SK-N-SH (cell line): Measurements from ENCODE around the gene THOC7. TPM values are rescaled to one million over a fixed set of nuclear protein-coding genes. Genes with fewer than 3 reads are reported as not detected.

Experiments used
- CTCF ChIA-PET: fragments of 300-600, 350-600 bp; formaldehyde crosslinking; extraction: SDS; loops from one replicate; lab custom pipeline; 2021; lab: Yijun Ruan, JAX
- POLR2A ChIA-PET: fragments of 350-600 bp; sonication (Branson Sonifier 250); formaldehyde crosslinking; extraction: SDS; loops from one replicate; lab custom pipeline; 2020; ENCODE audit warnings: antibody characterized with exemption, inconsistent platforms; lab: Yijun Ruan, JAX
- DNase-seq: peaks from one replicate; pipeline ENCODE4 v3.0.0; 2012
- H2AFZ ChIP-seq: fragments of 200-600 bp; sonication (generic); 2 replicates; pipeline ENCODE4 v1.8.1; 2016; ENCODE audit warnings: antibody characterized with exemption, mild to moderate bottlenecking, low read depth
- H3F3A ChIP-seq: fragments of 200-600 bp; sonication (generic); replicated peaks from 2 replicates; pipeline ENCODE3; 2016; ENCODE audit warnings: antibody characterized with exemption, mild to moderate bottlenecking; ENCODE audit not compliant: insufficient read depth
- H3K27ac ChIP-seq, 2 experiments: fragments of 200-500 bp in 1 of 2; fragments of 200-600 bp in 1 of 2; sonication (Bioruptor generic) in 1 of 2; sonication (generic), shearing (Covaris generic) in 1 of 2; 2 replicates each; pipeline versions ENCODE4 v1.5.1 to v1.6.1; 2014 to 2016; ENCODE audit warnings: low read depth in 2 of 2, inconsistent platforms in 1 of 2, low read length in 1 of 2, mild to moderate bottlenecking in 1 of 2, mixed read lengths in 1 of 2
- H3K27me3 ChIP-seq: fragments of 200-600 bp; sonication (generic), shearing (Covaris generic); 2 replicates; pipeline ENCODE4 v1.6.1; 2016; ENCODE audit warnings: mixed run types; ENCODE audit not compliant: insufficient read depth
- H3K36me3 ChIP-seq, 2 experiments: fragments of 200-500 bp in 1 of 2; fragments of 200-600 bp in 1 of 2; sonication (Bioruptor generic) in 1 of 2; sonication (generic) in 1 of 2; replicated peaks in 1 of 2; 2 replicates each; pipeline versions ENCODE3 to v1.5.1; 2014 to 2016; ENCODE audit warnings: low read length in 1 of 2, mild to moderate bottlenecking in 1 of 2; ENCODE audit not compliant: insufficient read depth in 2 of 2, control insufficient read depth in 1 of 2
- H3K4me1 ChIP-seq, 2 experiments: fragments of 200-500 bp in 1 of 2; fragments of 200-600 bp in 1 of 2; sonication (Bioruptor generic) in 1 of 2; sonication (generic), shearing (Covaris generic) in 1 of 2; 2 replicates each; pipeline versions ENCODE4 v1.5.1 to v1.6.1; 2014 to 2016; ENCODE audit warnings: low read depth in 1 of 2, low read length in 1 of 2, mixed run types in 1 of 2; ENCODE audit not compliant: insufficient read depth in 2 of 2, control insufficient read depth in 1 of 2
- H3K4me2 ChIP-seq: fragments of 200-600 bp; sonication (generic), shearing (Covaris generic); 2 replicates; pipeline ENCODE4 v1.6.1; 2017; ENCODE audit warnings: mixed run types
- H3K4me3 ChIP-seq, 2 experiments: fragments of 200-500 bp in 1 of 2; fragments of 200-600 bp in 1 of 2; sonication (Bioruptor generic) in 1 of 2; sonication (generic), shearing (Covaris generic) in 1 of 2; 2 replicates each; pipeline versions ENCODE4 v1.5.1 to v1.8.1; 2014 to 2016; ENCODE audit warnings: low read depth in 2 of 2, inconsistent platforms in 1 of 2, low read length in 1 of 2, mild to moderate bottlenecking in 1 of 2, mixed read lengths in 1 of 2, moderate library complexity in 1 of 2
- H3K79me2 ChIP-seq: fragments of 200-600 bp; sonication (generic); 2 replicates; pipeline ENCODE4 v1.8.1; 2017; ENCODE audit warnings: mild to moderate bottlenecking; ENCODE audit not compliant: insufficient read depth
- H3K9ac ChIP-seq: fragments of 200-600 bp; sonication (generic); 2 replicates; pipeline ENCODE4 v1.6.1; 2017; ENCODE audit warnings: mixed run types
- H3K9me2 ChIP-seq: fragments of 200-600 bp; sonication (generic); 2 replicates; pipeline ENCODE4 v1.6.1; 2017; ENCODE audit warnings: mixed run types
- H3K9me3 ChIP-seq: fragments of 200-600 bp; sonication (generic); 2 replicates; pipeline ENCODE4 v1.6.1; 2017; ENCODE audit warnings: mixed run types, mild to moderate bottlenecking, moderate library complexity
- H4K20me1 ChIP-seq: fragments of 200-600 bp; sonication (generic); 2 replicates; pipeline ENCODE4 v1.6.1; 2017; ENCODE audit warnings: mild to moderate bottlenecking, mixed run types; ENCODE audit not compliant: insufficient read depth
- ELF1 ChIP-seq: IDR thresholded peaks from 2 replicates; pipeline ENCODE4 v1.4.0; 2012
- FOSL2 ChIP-seq: IDR thresholded peaks from 2 replicates; pipeline ENCODE4 v1.4.0; 2012; ENCODE audit warnings: low read depth, mild to moderate bottlenecking, moderate library complexity, borderline replicate concordance
- FOXM1 ChIP-seq: IDR thresholded peaks from 2 replicates; pipeline ENCODE4 v1.4.0; 2012; ENCODE audit warnings: low read depth, mild to moderate bottlenecking
- JUND ChIP-seq: IDR thresholded peaks from 2 replicates; pipeline ENCODE4 v1.4.0; 2012
- MEF2A ChIP-seq: IDR thresholded peaks from 2 replicates; pipeline ENCODE4 v1.4.0; 2012; ENCODE audit warnings: low read depth, borderline replicate concordance
- NRF1 ChIP-seq: IDR thresholded peaks from 2 replicates; pipeline ENCODE4 v1.6.1; 2012; ENCODE audit warnings: low read depth, mild to moderate bottlenecking, low read length
- POLR2AphosphoS5 ChIP-seq: IDR thresholded peaks from 2 replicates; pipeline ENCODE4 v1.6.1; 2012; ENCODE audit warnings: low read depth, low read length
- RAD21 ChIP-seq: IDR thresholded peaks from 2 replicates; pipeline ENCODE4 v1.6.1; 2012; ENCODE audit warnings: mild to moderate bottlenecking, low read length
- SIN3A ChIP-seq: IDR thresholded peaks from 2 replicates; pipeline ENCODE4 v1.6.1; 2012; ENCODE audit warnings: low read depth, mild to moderate bottlenecking, low read length, moderate library complexity, borderline replicate concordance
- TEAD4 ChIP-seq: IDR thresholded peaks from 2 replicates; pipeline ENCODE4 v1.4.0; 2012; ENCODE audit warnings: mild to moderate bottlenecking, borderline replicate concordance; ENCODE audit not compliant: insufficient read depth
- WGBS: methylation state at CpG from one replicate; pipeline ENCODE4 v1.1.6; 2017; ENCODE audit warnings: low lambda C conversion rate; 5-methylcytosine and 5-hydroxymethylcytosine counted together
- polyA plus RNA-seq, 3 experiments: library from polyadenylated mRNA; depleted of rRNA; stranded (reverse); fragments of >200 nt; gene quantifications; 2 replicates each; pipeline ENCODE4 v1.2.3, GENCODE V29; 2012
- TF ChIP-seq, protein P1 (sequence below): IDR thresholded peaks from 2 replicates; pipeline ENCODE4 v1.6.1; 2012; ENCODE audit warnings: mild to moderate bottlenecking, low read depth, low read length, moderate library complexity
- TF ChIP-seq, protein P2 (sequence below): fragments of 150-350 bp; IDR thresholded peaks from 2 replicates; pipeline ENCODE4 v1.6.1; 2016; ENCODE audit warnings: mild to moderate bottlenecking, low read depth, low read length
- TF ChIP-seq, protein P3 (sequence below): IDR thresholded peaks from 2 replicates; pipeline ENCODE4 v1.4.0; 2012; ENCODE audit warnings: low read depth
- TF ChIP-seq, protein P4 (sequence below): fragments of 150-350 bp; IDR thresholded peaks from 2 replicates; pipeline ENCODE4 v1.6.1; 2017; ENCODE audit warnings: antibody characterized with exemption, low read length, low read depth, borderline replicate concordance

THOC7 gene
- polyA plus RNA-seq, 1 of the 3 experiments (the other 2 are of a cell fraction): 35.6 TPM

DNA sequence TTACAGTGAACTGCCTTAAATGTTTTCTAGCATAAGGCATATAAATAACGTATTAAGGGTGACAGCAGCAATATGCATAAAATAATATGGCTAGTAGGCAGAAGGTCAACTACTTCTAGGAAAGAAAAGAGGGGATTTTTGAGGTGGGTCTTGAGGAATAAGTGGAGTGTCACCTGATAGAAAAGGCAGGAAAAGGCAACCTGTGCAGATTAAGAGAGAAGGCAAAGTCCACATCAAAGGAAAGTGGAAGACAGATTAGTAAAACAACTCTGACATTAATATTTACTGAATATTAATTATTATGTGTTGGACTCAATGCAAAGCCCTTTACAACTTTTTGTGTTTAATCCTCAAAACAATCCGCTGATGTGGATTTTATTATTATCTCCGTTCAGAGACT lies 2.8 kb downstream of the THOC7 start:
- Histone ChIP-seq H3K4me1 (peaks cover 6% of the 10 kb centered on the region in 2 experiments; a peak in 2 of 4 replicates), H3K27ac (no peak overlapping the region), H3K4me2 (no peak overlapping the region), H4K20me1 (no peaks in the 10 kb centered on the region), H3K27me3 (no peaks in the 10 kb centered on the region), H3K36me3 (no peaks in the 10 kb centered on the region), H3K9me3 (no peaks in the 10 kb centered on the region), H2AFZ (no peak overlapping the region), H3F3A (no peaks in the 10 kb centered on the region), H3K79me2 (peaks cover 86% of the 10 kb centered on the region), H3K9me2 (no peaks in the 10 kb centered on the region), H3K4me3 (no peak overlapping the region), H3K9ac (no peak overlapping the region)
- TF ChIP-seq, protein P1, sequence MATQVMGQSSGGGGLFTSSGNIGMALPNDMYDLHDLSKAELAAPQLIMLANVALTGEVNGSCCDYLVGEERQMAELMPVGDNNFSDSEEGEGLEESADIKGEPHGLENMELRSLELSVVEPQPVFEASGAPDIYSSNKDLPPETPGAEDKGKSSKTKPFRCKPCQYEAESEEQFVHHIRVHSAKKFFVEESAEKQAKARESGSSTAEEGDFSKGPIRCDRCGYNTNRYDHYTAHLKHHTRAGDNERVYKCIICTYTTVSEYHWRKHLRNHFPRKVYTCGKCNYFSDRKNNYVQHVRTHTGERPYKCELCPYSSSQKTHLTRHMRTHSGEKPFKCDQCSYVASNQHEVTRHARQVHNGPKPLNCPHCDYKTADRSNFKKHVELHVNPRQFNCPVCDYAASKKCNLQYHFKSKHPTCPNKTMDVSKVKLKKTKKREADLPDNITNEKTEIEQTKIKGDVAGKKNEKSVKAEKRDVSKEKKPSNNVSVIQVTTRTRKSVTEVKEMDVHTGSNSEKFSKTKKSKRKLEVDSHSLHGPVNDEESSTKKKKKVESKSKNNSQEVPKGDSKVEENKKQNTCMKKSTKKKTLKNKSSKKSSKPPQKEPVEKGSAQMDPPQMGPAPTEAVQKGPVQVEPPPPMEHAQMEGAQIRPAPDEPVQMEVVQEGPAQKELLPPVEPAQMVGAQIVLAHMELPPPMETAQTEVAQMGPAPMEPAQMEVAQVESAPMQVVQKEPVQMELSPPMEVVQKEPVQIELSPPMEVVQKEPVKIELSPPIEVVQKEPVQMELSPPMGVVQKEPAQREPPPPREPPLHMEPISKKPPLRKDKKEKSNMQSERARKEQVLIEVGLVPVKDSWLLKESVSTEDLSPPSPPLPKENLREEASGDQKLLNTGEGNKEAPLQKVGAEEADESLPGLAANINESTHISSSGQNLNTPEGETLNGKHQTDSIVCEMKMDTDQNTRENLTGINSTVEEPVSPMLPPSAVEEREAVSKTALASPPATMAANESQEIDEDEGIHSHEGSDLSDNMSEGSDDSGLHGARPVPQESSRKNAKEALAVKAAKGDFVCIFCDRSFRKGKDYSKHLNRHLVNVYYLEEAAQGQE: no peak
- TF ChIP-seq, protein P2, sequence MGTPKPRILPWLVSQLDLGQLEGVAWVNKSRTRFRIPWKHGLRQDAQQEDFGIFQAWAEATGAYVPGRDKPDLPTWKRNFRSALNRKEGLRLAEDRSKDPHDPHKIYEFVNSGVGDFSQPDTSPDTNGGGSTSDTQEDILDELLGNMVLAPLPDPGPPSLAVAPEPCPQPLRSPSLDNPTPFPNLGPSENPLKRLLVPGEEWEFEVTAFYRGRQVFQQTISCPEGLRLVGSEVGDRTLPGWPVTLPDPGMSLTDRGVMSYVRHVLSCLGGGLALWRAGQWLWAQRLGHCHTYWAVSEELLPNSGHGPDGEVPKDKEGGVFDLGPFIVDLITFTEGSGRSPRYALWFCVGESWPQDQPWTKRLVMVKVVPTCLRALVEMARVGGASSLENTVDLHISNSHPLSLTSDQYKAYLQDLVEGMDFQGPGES: no peak
- TF ChIP-seq, protein P3, sequence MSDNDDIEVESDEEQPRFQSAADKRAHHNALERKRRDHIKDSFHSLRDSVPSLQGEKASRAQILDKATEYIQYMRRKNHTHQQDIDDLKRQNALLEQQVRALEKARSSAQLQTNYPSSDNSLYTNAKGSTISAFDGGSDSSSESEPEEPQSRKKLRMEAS: no peak
- TF ChIP-seq ELF1 (no peak), FOSL2 (no peak), POLR2AphosphoS5 (no peak), NRF1 (no peak), SIN3A (no peak), MEF2A (no peak), TEAD4 (no peak), JUND (no peak), FOXM1 (no peak), RAD21 (no peak)
- TF ChIP-seq, protein P4, sequence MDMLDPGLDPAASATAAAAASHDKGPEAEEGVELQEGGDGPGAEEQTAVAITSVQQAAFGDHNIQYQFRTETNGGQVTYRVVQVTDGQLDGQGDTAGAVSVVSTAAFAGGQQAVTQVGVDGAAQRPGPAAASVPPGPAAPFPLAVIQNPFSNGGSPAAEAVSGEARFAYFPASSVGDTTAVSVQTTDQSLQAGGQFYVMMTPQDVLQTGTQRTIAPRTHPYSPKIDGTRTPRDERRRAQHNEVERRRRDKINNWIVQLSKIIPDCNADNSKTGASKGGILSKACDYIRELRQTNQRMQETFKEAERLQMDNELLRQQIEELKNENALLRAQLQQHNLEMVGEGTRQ: no peak
- ChIA-PET POLR2A (no interaction called here), CTCF (no interaction called here)
- DNase-seq: no peak
- WGBS: 96% methylated on average over 3 of the region's 3 CpGs
